ENCODE data around the gene RHOB.
"Not testable (repeated sequence)": the region's sequence is repeated elsewhere in the genome, so short reads cannot be mapped to it uniquely, and the experiment has no call there.

DNA sequence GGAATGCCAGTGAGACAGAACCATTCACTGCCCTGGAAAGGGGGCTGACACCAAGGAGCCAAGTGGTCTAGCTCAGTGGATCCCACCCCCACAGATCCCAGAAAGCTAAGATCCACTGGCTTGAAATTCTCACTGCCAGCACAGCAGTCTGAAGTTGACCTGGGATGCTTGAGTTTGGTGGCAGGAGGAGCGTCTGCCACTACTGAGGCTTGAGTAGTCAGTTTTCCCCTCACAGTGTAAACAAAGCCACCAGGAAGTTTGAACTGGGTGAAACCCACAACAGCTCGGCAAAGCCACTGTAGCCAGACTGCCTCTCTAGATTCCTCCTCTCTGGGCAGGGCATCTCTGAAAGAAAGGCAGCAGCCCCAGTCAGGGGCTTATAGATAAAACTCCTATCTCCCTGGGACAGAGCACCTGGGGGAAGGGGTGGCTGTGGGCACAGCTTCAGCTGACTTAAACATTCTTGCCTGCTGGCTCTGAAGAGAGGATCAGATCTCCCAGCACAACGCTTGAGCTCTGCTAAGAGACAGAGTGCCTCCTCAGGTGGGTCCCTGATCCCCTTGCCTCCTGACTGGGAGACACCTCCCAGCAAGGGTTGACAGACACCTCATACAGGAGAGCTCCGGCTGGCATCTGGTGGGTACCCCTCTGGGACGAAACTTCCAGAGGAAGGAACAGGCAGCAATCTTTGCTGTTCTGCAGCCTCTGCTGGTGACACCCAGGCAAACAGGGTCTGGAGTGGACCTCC, 12.0 kb downstream of the RHOB start:
- TF ChIP-seq, protein P1, sequence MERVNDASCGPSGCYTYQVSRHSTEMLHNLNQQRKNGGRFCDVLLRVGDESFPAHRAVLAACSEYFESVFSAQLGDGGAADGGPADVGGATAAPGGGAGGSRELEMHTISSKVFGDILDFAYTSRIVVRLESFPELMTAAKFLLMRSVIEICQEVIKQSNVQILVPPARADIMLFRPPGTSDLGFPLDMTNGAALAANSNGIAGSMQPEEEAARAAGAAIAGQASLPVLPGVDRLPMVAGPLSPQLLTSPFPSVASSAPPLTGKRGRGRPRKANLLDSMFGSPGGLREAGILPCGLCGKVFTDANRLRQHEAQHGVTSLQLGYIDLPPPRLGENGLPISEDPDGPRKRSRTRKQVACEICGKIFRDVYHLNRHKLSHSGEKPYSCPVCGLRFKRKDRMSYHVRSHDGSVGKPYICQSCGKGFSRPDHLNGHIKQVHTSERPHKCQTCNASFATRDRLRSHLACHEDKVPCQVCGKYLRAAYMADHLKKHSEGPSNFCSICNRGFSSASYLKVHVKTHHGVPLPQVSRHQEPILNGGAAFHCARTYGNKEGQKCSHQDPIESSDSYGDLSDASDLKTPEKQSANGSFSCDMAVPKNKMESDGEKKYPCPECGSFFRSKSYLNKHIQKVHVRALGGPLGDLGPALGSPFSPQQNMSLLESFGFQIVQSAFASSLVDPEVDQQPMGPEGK (CRISPR knock-in tag; IDR thresholded peaks at IDR 0.05; ENCODE audit: borderline replicate concordance) = not testable (repeated sequence)
- TF ChIP-seq ZFP3 (CRISPR knock-in tag; IDR thresholded peaks at IDR 0.05); ZNF70 (CRISPR knock-in tag; IDR thresholded peaks at IDR 0.05); TOX (CRISPR knock-in tag; IDR thresholded peaks at IDR 0.05; ENCODE audit: borderline replicate concordance); BACH2 (CRISPR knock-in tag; IDR thresholded peaks at IDR 0.05; ENCODE audit: borderline replicate concordance): not testable (repeated sequence)

Measured in SK-N-SH treated with all-trans-retinoic acid at 6 μM for 48 hours (cell line).